SK-N-MC (cell line): ENCODE measurements around the gene MYADML2.

Source experiments
- EZH2 ChIP-seq: fragments of 200-600 bp; sonication (generic); IDR thresholded peaks from one replicate; pipeline ENCODE4 v1.6.1; 2017; ENCODE audit warnings: antibody characterized with exemption
- FOXP2 ChIP-seq: optimal IDR thresholded peaks from 2 replicates; pipeline ENCODE3; 2011; ENCODE audit warnings: mild to moderate bottlenecking, moderate library complexity; ENCODE audit not compliant: insufficient read depth; ENCODE audit errors: extremely low read length, control extremely low read depth
- POLR2AphosphoS5 ChIP-seq: IDR thresholded peaks from 2 replicates; pipeline ENCODE4 v1.6.1; 2012; ENCODE audit warnings: mild to moderate bottlenecking, low read depth, low read length, borderline replicate concordance

- no peak for TF ChIP-seq EZH2
- TF ChIP-seq FOXP2: no peak
- TF ChIP-seq POLR2AphosphoS5: peak; percentile 53; the same call in 1 of the 2 replicates
Measured at GRCh38 chr17:81917565-81918332, 29.3 kb downstream of the MYADML2 start, which contains the start of gene SIRT7.
